T1000 (cell line): Measurements from ENCODE around the gene UQCRH.
"Not testable (repeated sequence)": the region's sequence is repeated elsewhere in the genome, so short reads cannot be mapped to it uniquely, and the experiment has no call there.

Experiments used
- DNase-seq: peaks from one replicate; lab custom pipeline; 2025; ENCODE audit warnings: mixed read lengths; lab: John Stamatoyannopoulos, UW

The UQCRH gene

GRCh38 chr1:46300673-46301405 lies 2.7 kb upstream of the UQCRH start:
- DNase-seq: no peak

GRCh38 chr1:46301406-46301807 lies 2.1 kb upstream of the UQCRH start:
- no peak for DNase-seq

- peak; percentile 24 for DNase-seq
Measured at GRCh38 chr1:46301808-46302640, 1.5 kb upstream of the UQCRH start.

DNA sequence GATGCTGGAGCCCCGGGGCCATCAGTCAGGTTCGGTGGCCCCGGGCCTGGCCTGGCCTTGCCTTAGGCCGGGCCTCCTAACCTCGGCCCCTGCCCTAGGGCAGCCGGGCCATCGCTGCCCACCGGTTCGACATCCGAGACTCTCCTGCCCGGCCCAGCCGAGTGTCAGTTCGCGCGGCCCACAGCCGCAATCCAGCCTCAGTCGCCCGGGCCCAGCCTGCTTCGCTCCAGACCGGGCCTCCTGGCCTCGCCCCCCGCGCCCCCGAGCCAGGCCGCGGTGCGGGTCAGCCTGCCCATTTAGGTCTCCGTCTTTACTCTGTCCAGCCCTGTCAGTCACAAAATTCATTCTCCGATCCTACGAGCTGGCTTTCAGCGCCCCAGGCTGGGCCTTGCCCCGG lies 859 bp upstream of the UQCRH start:
- DNase-seq: no peak

DNA sequence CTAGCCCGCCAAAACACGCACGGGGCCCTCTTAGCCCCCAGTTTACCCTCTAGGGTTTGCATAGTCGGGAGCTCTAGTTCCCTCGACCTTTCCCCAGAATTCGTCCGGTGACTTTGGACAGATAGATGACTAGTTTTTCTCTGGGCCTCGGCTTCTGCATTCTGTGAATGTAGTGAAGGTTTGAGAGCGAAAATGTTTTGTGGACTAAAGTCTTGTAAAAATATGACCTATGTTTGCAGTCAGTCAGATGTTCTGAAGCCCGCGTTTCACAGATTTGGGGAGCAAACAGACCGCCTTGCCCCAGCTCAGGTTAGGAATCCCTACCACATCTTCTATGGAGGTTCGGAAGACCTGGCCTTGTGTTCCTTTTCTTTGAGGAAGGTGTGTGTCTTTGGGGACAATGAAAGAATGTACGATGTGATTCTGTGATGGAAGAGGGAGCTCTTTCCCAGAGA lies 401 bp downstream of the UQCRH start:
- DNase-seq: no peak

DNA sequence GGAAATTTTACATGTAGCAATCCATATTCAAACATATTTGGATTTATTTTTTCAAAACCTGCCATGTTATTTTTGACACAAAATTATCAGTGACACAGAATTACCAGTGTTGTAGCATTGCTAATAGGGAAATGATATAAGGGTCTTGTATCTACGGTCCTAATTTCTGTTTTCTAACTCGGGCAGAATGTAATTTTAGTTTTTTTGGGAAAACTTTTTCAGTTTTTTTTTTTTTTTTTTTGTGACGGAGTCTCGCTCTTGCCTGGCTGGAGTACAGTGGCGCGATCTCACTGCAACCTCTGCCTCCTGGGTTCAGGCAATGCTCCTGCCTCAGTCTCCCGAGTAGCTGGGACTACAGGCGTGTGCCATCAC lies 2.6 kb downstream of the UQCRH start:
- DNase-seq: no peak

DNA sequence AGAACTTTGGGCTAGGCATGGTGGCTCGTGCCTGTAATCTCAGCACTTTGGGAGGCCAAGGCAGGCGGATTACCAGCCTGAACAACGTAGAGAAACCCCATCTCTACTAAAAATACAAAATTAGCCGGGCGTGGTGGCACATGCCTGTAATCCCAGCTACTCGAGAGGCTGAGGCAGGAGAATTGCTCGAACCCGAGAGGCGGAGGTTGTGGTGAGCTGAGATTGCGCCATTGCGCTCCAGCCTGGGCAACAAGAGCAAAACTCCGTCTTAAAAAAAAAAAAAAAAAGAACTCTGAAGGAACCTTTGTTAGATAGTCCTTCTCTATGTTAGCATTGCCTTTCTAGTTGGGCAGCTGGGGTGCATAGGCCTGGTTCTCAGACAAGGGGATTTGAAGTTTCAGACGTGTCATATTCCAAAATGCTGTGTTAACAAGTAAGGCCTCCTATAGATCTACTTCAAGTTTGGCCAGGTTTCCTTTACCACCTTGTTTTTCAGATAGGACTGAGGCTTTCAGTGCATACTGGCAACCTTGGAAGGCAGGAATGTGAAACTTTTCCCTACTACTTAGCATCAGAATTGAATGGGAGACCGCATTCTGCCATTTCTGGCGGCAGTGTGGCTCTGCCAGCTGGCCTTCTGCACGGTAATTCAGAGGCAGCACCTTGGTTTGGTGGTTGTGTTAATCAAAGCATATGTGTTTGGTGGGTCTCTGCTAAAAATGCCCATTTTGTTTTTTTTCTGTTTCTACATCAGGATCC lies 6.1 kb downstream of the UQCRH start:
- DNase-seq: no peak

DNA sequence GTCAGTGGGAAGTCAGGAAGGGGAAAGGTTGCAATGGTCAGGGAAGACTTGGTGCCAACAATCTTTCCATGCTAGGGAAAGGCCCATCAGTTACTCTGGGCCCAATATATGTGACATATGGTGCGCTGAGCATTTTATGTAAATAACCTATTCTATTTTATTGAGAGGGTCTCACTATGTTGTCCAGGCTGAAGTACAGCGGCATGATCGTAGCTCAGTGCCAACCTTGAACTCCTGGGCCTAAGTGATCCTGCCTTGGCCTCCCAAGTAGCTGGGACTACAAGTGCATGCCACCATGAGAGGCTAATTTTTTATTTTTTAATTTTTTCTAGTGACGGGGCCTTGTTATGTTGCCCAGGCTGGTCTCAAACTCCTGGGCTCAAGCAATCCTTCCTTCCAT lies 6.8 kb downstream of the UQCRH start:
- no peak for DNase-seq

DNA sequence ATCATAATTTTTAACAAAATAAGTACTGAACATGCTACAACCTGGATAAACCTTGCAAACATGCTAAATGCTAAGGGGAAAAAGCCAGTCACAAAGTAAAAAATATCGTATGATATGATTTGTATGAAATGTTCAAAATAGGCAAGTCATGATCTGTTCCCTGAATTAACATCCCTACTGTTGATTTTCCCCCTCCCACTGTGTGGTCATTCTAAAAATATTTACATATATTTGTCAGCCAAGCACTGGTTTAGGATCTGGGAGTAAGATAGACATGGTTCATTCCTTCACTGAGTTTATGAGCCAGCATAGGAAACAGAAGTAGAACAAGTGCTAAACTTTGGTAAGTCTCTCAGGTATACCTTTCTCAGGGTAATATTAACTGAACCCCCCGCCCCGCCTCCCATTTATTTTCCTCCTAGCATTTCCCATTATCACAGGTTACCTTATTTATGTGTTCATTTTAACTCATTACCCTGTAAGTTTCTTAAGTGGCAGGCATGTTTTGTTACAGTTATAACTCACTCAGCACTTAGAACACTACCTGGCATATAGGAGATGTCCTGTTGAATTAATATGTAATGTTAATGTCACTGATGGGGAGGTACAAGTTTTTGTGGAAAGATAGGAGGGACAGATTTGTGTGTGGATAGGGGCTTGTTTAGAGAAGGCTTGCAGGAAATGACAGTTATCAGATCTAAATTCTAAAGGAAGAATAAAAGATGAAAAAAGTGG lies 12.3 kb downstream of the UQCRH start:
- no peak for DNase-seq

DNA sequence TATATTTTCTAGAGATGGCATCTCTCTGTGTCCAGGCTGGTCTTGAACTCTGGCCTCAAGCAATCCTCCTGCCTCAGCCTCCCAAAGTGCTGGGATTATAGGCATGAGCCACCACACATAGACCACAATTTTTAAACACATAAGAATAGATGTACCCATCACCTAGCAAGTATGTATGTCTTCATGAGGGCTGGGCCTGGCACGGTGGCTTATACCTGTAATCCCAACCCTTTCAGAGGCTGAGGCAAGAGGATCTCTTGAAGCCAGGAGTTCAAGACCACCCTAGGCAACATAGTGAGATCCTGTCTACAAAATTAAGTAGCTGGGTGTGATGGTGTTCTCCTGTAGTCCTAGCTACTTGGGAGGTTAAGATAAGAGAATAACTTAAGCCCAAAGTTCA lies 13.8 kb downstream of the UQCRH start:
- no peak for DNase-seq

- not testable (repeated sequence) for DNase-seq
Measured at GRCh38 chr1:46319301-46319700, 15.8 kb downstream of the UQCRH start.

DNA sequence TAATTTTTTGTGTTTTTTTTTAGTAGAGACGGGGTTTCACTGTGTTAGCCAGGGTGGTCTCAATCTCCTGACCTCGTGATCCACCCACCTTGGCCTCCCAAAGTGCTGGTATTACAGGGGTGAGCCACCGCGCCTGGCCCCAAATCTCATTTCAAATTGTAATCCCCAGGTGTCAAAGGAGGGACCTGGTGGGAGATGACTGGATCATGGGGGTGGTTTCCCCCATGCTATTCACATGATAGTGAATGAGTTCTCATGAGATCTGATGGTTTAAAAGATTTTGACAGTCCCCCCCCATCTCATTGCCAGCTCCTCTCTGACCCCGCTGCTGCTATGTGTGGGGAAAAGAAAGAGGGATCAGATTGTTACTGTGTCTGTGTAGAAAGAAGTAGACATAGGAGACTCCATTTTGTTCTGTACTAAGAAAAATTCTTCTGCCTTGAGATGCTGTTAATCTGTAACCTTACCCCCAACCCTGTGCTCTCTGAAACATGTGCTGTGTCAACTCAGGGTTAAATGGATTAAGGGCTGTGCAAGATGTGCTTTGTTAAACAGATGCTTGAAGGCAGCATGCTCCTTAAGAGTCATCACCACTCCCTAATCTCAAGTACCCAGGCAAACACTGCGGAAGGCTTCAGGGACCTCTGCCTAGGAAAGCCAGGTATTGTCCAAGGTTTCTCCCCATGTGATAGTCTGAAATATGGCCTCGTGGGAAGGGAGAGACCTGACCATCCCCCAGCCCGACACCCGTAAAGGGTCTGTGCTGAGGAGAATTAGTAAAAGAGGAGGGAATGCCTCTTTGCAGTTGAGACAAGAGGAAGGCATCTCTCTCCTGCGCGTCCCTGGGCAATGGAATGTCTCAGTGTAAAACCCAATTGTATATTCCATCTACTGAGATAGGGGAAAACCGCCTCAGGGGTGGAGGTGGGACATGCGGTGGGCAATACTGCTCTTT lies 16.7 kb downstream of the UQCRH start:
- not testable (repeated sequence) for DNase-seq

DNA sequence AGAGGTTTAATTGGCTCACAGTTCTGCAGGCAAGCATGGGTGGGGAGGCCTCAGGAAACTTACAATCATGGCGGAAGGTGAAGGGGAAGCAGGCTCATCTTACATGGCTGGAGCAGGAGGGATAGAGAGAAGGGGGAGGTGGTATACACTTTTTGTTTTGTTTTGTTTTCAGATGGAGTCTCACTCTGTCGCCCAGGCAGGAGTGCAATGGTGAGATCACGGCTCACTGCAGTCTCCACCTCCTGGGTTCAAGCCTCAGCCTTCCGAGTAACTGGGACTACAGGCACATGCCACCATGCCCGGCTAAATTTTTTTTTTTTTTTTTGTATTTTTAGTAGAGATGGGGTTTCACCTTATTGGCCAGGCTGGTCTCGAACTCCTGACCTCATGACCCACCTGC lies 18.7 kb downstream of the UQCRH start:
- not testable (repeated sequence) for DNase-seq

GRCh38 chr1:46325285-46326076 lies 22.0 kb downstream of the UQCRH start:
- DNase-seq: not testable (repeated sequence)

GRCh38 chr1:46328182-46328581 lies 24.7 kb downstream of the UQCRH start:
- DNase-seq: not testable (repeated sequence)

DNA sequence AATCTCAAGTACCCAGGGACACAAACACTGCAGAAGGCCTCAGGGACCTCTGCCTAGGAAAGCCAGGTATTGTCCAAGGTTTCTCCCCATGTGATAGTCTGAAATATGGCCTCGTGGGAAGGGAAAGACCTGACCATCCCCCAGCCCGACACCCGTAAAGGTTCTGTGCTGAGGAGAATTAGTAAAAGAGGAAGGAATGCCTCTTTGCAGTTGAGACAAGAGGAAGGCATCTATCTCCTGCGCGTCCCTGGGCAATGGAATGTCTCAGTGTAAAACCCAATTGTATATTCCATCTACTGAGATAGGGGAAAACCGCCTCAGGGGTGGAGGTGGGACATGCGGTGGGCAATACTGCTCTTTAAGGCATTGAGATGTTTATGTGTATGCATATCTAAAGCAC lies 26.3 kb downstream of the UQCRH start:
- DNase-seq: not testable (repeated sequence)

- not testable (repeated sequence) for DNase-seq
Measured at GRCh38 chr1:46330381-46330780, 26.9 kb downstream of the UQCRH start.

DNA sequence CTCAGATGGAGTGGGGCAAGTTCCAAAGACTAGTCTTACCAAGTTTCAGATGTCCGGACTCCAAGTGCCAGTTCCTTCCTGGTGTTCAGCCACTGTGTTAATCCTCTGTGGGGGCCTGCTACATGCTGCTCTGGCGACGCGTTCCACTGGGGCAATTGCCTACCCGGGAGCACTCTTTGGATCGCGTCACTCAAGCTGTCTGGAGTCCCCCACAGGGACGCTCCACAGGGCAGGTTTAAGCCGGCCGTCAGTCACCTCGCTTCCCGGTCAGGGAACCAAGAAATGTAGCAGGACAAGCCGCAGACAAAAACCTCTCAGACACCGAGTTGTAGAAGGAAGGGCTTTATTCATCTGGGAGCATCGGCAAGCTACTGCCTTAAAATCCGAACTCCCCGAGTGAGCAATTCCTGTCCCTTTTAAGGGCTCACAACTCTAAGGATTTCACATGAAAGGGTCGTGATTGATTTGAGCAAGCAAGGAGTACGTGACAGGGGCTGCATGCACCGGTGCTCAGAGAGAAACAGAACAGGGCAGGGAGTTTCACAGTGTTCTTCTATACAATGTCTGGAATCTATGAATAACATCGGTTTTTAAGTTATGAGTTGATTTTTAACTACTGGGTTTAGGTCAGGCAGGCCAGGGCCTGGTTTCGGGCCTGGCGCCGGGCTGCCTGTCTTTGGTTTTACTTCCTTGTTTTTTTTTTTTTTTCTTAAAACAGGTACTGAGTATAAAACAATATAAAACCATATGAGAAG lies 28.5 kb downstream of the UQCRH start:
- not testable (repeated sequence) for DNase-seq
